Caki2 (cell line): Measurements from ENCODE around the gene UBE2B. TPM values are rescaled to one million over a fixed set of nuclear protein-coding genes. Genes with fewer than 3 reads are reported as not detected.
"Not testable (repeated sequence)": the region's sequence is repeated elsewhere in the genome, so short reads cannot be mapped to it uniquely, and the experiment has no call there.

ENCODE experiments used
- DNase-seq: peaks from one replicate; pipeline ENCODE4 v3.0.0-alpha.2; 2015; ENCODE audit warnings: low read depth
- in situ Hi-C: cut with HindIII; loops from 2 replicates; pipeline ENCODE4 v1.10.0; 2016; ENCODE audit warnings: low sequenced_read_pairs, low pct_unique_long_range_greater_than_20kb, mixed read lengths
- total RNA-seq: library from RNA; depleted of rRNA; stranded (reverse); fragments of >200 nt; shearing (Covaris generic); gene quantifications from 2 replicates; pipeline ENCODE4 v1.2.3, GENCODE V29; 2014; ENCODE audit warnings: low replicate concordance

The UBE2B gene
- total RNA-seq, 1 experiment from 2014 or later = 28.7 TPM

- no peak for DNase-seq
- in situ Hi-C loops = no loop called here
Observed at GRCh38 chr5:134394932-134395331, 23.6 kb downstream of the UBE2B start.

- in situ Hi-C loops = no loop called here
Observed at GRCh38 chr5:134396274-134396673, 24.9 kb downstream of the UBE2B start.

GRCh38 chr5:134397196-134397595 lies 25.8 kb downstream of the UBE2B start:
- in situ Hi-C loops = no loop called here

More at GRCh38 chr5:134396274-134396673, 24.9 kb downstream of the UBE2B start:
- no peak for DNase-seq

GRCh38 chr5:134398609-134399155 lies 27.3 kb downstream of the UBE2B start:
- in situ Hi-C loops = no loop called here
- DNase-seq = no peak

More at GRCh38 chr5:134397196-134397595, 25.8 kb downstream of the UBE2B start:
- no peak for DNase-seq

GRCh38 chr5:134403951-134404350 lies 32.6 kb downstream of the UBE2B start:
- in situ Hi-C loops = no loop called here
- no peak for DNase-seq

- in situ Hi-C loops = no loop called here
- no peak for DNase-seq
Observed at GRCh38 chr5:134406390-134406789, 35.0 kb downstream of the UBE2B start.

GRCh38 chr5:134409321-134409720 lies 38.0 kb downstream of the UBE2B start:
- in situ Hi-C loops = no loop called here
- no peak for DNase-seq

- DNase-seq = no peak
- in situ Hi-C loops = no loop called here
Observed at GRCh38 chr5:134410822-134411221, 39.5 kb downstream of the UBE2B start.

GRCh38 chr5:134411228-134411545 lies 39.8 kb downstream of the UBE2B start:
- DNase-seq = no peak
- in situ Hi-C loops = no loop called here

- peak; percentile 73 for DNase-seq
- in situ Hi-C loops = no loop called here
Observed at GRCh38 chr5:134411546-134412266, 40.3 kb downstream of the UBE2B start, which contains the start of gene CDKN2AIPNL. Gene CDKN2AIPNL, minus strand, starts transcription at chr5:134411881. Its CDS starts 27 bp downstream, at chr5:134411854.

GRCh38 chr5:134413046-134413445 lies 41.7 kb downstream of the UBE2B start:
- in situ Hi-C loops = no loop called here
- no peak for DNase-seq

GRCh38 chr5:134417707-134418106 lies 46.3 kb downstream of the UBE2B start:
- in situ Hi-C loops = no loop called here
- DNase-seq = no peak

GRCh38 chr5:134418958-134419357 lies 47.6 kb downstream of the UBE2B start:
- in situ Hi-C loops = no loop called here
- DNase-seq = no peak

GRCh38 chr5:134420343-134420742 lies 49.0 kb downstream of the UBE2B start:
- in situ Hi-C loops = no loop called here
- DNase-seq = peak; percentile 65

GRCh38 chr5:134421038-134421437 lies 49.7 kb downstream of the UBE2B start:
- in situ Hi-C loops, DNase-seq: not testable (repeated sequence)

- in situ Hi-C loops = no loop called here
- no peak for DNase-seq
Observed at GRCh38 chr5:134422791-134423365, 51.5 kb downstream of the UBE2B start.

GRCh38 chr5:134423376-134423775 lies 52.0 kb downstream of the UBE2B start:
- in situ Hi-C loops = no loop called here

GRCh38 chr5:134426361-134426760 lies 55.0 kb downstream of the UBE2B start:
- DNase-seq = no peak
- in situ Hi-C loops = no loop called here

More at GRCh38 chr5:134423376-134423775, 52.0 kb downstream of the UBE2B start:
- DNase-seq = no peak

- in situ Hi-C loops = no loop called here
- DNase-seq = no peak
Observed at GRCh38 chr5:134427540-134428041, 56.2 kb downstream of the UBE2B start.
